Uterine smooth muscle cell (primary cell): Measurements from ENCODE around the gene IL36B. TPM values are rescaled to one million over a fixed set of nuclear protein-coding genes. Genes with fewer than 3 reads are reported as not detected.

ENCODE experiments used
- total RNA-seq: library from RNA; depleted of rRNA; stranded (reverse); fragments of >200 nt; gene quantifications from 2 replicates; pipeline ENCODE4 v1.2.3, GENCODE V29; 2014

The IL36B gene
- not detected in 2 replicates for total RNA-seq

DNA sequence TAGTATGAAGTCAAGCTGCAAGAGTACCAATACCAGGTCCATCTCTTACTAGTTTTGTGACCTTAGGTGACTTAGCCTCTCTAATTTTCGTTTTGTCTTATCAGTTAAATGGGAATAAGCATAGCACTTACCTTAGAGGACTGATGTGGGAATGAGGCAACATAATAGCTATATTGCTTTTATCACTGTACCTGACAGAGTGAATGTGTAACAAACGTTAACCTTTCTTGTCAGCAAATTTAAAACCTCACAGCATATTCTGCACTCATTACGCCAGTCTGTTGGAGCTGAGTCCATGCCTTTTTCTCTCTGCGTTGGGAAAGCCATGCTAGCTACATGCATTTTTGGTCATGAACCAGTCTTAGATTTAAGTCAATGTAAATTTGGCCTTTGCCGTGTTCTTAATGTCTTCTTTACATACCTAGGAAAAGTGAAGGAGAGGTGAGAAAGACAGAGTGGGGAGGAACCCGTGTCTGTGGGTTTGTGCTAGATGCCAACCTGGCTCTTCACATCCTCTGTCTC is at the start of gene IL36B:
TSS of gene IL36B (minus strand) at position 472 of the 522 bp plus-strand sequence.

DNA sequence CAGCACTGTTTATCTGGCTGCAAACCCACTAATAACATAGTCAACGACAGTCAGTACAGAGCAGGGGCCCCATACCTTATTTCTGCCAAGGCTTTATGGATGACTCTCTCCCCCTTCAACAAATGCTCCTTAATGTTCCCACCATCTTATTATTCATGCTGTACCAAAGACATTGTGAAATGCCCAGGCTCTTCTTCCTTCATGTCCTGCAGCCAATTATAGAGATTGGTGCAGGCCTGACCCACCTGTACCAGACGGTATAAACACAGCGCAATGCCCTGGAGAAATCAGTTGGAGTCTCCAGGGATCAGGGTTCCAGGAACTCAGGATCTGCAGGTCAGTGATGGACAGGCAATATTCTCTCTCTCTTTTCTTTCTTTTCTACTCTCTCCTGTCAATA is 15.0 kb upstream of the IL36B start, which contains the start of gene IL1F10:
TSS of gene IL1F10 (plus strand) at position 290 of the 400 bp plus-strand sequence. CDS start 4,769 bp downstream, outside the sequence.

DNA sequence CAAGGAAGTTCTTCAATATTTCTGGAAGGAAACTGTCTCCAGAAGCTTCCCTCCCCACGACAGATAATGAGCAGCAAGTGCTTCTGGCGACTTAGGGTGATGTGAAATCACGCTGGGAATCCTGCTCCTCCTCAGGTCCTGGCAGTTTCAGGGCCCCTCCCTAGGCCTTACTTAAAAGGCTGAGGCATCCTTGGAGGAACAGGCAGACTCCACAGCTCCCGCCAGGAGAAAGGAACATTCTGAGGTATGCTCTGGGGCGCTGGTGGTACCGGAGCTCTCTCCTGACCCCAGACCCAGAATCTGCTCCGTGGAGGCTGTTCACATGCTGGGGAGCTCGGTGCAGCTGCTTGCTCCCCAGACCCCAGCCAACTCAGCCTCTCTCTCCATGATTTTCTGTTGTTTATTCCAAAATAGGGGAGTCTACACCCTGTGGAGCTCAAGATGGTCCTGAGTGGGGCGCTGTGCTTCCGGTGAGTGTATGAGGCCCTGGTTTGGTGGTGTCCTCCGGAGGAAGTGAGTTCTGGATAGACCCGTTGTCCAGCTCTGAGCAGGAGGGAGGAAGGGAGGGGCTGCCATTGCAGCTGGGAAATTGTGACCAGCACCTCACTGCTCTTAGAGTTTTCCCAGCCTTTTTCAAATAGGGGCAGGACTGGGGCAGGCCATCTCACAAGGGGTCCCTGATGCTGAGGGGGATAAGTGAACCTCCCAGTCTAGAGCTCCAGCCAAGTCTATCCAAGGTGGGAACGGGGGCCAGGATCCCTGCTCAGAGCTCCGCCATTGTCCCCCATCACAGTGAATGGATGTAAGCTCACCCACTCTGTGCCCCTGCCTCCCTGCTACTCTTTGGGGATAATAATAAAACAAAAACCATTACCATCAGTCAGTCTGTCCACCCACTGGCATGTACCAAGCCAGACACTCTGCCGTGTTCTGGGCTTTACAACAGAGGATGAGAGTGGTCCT is 6.6 kb upstream of the IL36B start, which contains the start of gene IL36RN:
TSS of gene IL36RN (plus strand) at position 201 of the 963 bp plus-strand sequence. CDS start at position 442, 241 bp downstream.

DNA sequence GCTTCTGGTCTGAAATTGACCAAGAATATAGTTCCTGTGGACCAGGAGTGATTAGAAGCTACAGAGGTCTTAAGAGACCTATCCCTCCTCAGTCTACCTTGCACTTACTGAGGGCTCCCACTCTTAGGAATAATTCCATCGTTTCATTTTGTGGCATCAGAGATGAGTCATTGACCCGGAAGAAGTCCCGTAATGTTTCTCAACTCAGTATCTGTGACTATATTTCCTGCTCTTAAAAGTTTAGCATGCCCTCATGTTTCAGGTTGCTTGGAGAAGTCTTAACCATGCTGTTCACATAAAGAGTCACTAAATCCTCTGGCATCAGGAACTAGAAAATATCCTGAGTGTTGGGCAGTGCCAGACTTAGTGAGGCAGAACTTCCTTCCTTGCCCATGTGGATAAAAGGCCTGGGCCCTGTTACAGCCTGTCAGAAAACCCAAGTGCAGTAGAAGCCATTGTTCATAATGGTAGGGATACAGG is 47.6 kb downstream of the IL36B start, which contains the start of gene IL36A:
TSS of gene IL36A (plus strand) at position 430 of the 480 bp plus-strand sequence. CDS start 413 bp downstream, outside the sequence.

DNA sequence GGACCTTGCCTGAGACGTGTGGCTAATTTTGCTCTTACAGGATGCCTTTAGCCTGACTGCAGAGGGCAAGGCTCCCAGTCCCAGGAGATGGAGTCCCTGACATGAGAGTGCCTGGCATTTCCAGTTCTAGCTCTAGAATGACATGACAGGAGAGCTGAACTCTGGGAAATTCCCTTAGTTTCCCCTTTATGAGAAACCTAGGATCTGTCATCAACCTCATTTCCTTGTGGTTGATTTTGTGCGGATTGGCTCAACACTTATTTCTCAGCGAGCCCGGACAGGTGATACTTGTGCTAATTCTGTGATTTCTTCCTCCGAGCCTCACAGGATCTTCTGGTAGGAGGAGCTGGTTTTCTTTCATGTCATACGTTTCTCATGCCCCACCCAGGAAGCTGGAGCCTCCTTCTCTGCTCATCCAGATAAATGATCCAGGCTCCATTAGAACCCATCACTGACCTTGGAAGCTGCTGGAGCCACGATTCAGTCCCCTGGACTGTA is 75.1 kb downstream of the IL36B start, which contains the start of gene IL36G:
TSS of gene IL36G (plus strand) at position 448 of the 498 bp plus-strand sequence. CDS start 633 bp downstream, outside the sequence.

Other genes starting within 250 kb of the IL36B start
- 0.77 and 1.7 TPM in 2 replicates for gene IL1B, start 216.1 kb downstream of the IL36B start, total RNA-seq
- 0.22 TPM in 1 of 2 replicates, not detected in the other for gene IL37, start 141.7 kb downstream of the IL36B start, total RNA-seq
- not detected in 2 replicates for gene IL36G, start 74.9 kb downstream of the IL36B start, total RNA-seq
- gene IL36A, start 47.4 kb downstream of the IL36B start, total RNA-seq, result not detected in 2 replicates
- gene IL36RN, start 6.3 kb upstream of the IL36B start, total RNA-seq, result under 0.01 TPM in 1 of 2 replicates, not detected in the other
- not detected in 2 replicates for gene IL1F10, start 15.1 kb upstream of the IL36B start, total RNA-seq
- not detected in 2 replicates for gene IL1RN, start 74.7 kb upstream of the IL36B start, total RNA-seq
- gene PSD4, start 121.1 kb upstream of the IL36B start, total RNA-seq, result 5.1 and 10.0 TPM in 2 replicates
- gene PAX8, start 226.1 kb upstream of the IL36B start, total RNA-seq, result 0.12 and 0.89 TPM in 2 replicates